Tibial nerve (tissue), 4 donors: ENCODE data around the gene FKBP9.

Experiments
- CTCF ChIP-seq, 5 experiments: fragments of 200-600 bp in 3 of 5; fragments of 450-650 bp in 2 of 5; sonication (generic) in 3 of 5; IDR thresholded peaks; one replicate each; pipeline ENCODE4 v1.5.1; 2016 to 2019; ENCODE audit warnings: antibody characterized with exemption in 5 of 5, mild to moderate bottlenecking in 3 of 5, moderate library complexity in 2 of 5
- EP300 ChIP-seq, 2 donors: sonication (generic); formaldehyde crosslinking; IDR thresholded peaks; one replicate each; pipeline ENCODE4 v1.6.1; 2017; ENCODE audit warnings: antibody characterized with exemption in 2 of 2, mild to moderate bottlenecking in 1 of 2
- POLR2A ChIP-seq, 2 donors: fragments of 450-650 bp; IDR thresholded peaks; one replicate each; pipeline ENCODE4 v1.6.1; 2017; ENCODE audit warnings: antibody characterized with exemption in 2 of 2, mild to moderate bottlenecking in 2 of 2, moderate library complexity in 2 of 2

DNA sequence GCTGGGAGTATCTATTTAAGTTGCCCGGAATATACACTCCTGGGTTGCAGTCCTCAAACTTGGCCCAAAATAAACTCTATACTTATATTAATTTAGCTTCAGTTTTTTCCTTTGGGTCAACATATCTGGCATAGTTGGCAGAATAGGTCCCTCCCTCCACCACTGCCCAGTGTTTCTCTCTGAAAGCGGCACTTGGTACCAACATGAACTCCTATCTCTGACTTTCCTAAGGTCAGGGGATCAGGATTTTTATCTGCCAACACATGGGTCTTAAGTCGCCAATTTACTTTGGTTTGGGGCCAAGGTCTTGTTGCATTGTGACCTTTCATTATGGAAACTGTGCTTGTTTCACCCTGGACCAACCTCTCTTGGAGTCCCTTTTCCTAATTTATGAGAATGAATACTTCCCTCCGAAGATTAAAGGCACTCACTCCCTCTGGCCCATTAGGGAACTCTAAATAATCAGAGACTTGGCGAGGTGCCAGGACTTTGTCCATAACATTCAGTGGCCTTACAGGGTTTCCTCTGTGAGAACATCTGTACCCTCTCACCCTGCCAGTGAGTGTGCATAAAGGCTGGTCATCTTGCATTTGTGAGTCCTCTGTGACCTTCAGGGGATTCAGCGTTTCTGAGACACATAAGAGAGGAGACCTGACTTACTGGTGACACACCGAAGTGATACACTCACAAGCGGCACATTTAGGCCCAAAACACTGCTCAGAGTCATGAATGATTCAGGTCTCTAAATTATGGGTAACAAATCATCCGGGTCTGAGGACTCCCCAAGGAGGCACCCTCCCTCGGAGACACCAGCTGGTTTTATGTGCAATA lies 19.7 kb upstream of the FKBP9 start:
- TF ChIP-seq CTCF (IDR thresholded peaks at IDR 0.05) = no peak
- TF ChIP-seq EP300 (IDR thresholded peaks at IDR 0.05) = no peak
- TF ChIP-seq POLR2A (IDR thresholded peaks at IDR 0.05) = no peak
